GDM1 (cell line): ENCODE data around the gene ANO2.

Source experiments
- DNase-seq: peaks from one replicate; lab custom pipeline; 2025; lab: John Stamatoyannopoulos, UW

The ANO2 gene

GRCh38 chr12:5514016-5514415, 431.0 kb downstream of the ANO2 start:
- no peak for DNase-seq

GRCh38 chr12:5513406-5513805, 431.7 kb downstream of the ANO2 start:
- DNase-seq, result no peak
